Brain microvascular endothelial cell (primary cell): ENCODE measurements around the gene COL4A1.

Source experiments
- DNase-seq: peaks from one replicate; pipeline ENCODE4 v3.0.0-alpha.2; 2020
- H3K27ac ChIP-seq: fragments of 250-450 bp; sonication (Bioruptor Pico); 2 replicates; pipeline ENCODE4 v1.5.1; 2020; ENCODE audit warnings: mild to moderate bottlenecking, moderate library complexity
- H3K27me3 ChIP-seq: fragments of 250-450 bp; sonication (Bioruptor Pico); replicated peaks from 2 replicates; pipeline ENCODE4 v1.5.1; 2020; ENCODE audit warnings: mild to moderate bottlenecking
- H3K36me3 ChIP-seq: fragments of 250-450 bp; sonication (Bioruptor Pico); replicated peaks from 2 replicates; pipeline ENCODE4 v1.5.1; 2020; ENCODE audit warnings: mild to moderate bottlenecking
- H3K4me3 ChIP-seq: 2 replicates; pipeline ENCODE4 v1.5.1; 2011; ENCODE audit warnings: low read depth, mild to moderate bottlenecking, control low read depth, low read length, moderate library complexity
- in situ Hi-C: cut with HindIII; loops from 2 replicates; pipeline ENCODE4 v1.10.0; 2017; ENCODE audit warnings: low sequenced_read_pairs, low pct_ligation_motif_present
- TF ChIP-seq, protein P1 (sequence below): IDR thresholded peaks from 2 replicates; pipeline ENCODE4 v1.5.1; 2011; ENCODE audit warnings: low read depth, mild to moderate bottlenecking, moderate library complexity, low read length, control low read depth, inconsistent platforms; ENCODE audit errors: missing control alignments

The COL4A1 gene

DNA sequence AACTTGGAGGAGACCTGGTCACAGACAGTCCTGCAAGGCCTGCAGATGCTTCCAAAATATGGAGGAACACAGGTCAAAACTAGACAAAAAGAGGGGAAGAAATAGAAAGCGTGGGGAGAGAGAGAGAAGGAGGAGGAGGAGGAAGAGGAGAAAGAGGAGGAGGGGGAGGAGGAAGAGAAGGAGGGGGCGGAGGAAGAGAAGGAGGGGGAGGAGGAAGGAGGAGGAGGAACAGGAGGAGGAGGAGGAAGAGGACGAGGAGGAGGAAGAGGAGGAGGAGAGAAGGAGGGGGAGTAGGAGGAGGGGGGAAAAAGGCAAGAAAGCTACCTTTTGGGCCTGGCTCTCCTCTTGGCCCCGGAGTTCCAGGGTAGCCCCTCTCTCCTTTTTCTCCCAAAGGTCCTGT, 105.8 kb downstream of the COL4A1 start:
- Histone ChIP-seq H3K27me3 (no peaks in the 10 kb centered on the region), H3K27ac (no peak overlapping the region), H3K4me3 (no peak overlapping the region), H3K36me3 (peaks cover 98% of the 10 kb centered on the region)
- in situ Hi-C loops = no loop called here
- DNase-seq = no peak
- TF ChIP-seq, protein P1, sequence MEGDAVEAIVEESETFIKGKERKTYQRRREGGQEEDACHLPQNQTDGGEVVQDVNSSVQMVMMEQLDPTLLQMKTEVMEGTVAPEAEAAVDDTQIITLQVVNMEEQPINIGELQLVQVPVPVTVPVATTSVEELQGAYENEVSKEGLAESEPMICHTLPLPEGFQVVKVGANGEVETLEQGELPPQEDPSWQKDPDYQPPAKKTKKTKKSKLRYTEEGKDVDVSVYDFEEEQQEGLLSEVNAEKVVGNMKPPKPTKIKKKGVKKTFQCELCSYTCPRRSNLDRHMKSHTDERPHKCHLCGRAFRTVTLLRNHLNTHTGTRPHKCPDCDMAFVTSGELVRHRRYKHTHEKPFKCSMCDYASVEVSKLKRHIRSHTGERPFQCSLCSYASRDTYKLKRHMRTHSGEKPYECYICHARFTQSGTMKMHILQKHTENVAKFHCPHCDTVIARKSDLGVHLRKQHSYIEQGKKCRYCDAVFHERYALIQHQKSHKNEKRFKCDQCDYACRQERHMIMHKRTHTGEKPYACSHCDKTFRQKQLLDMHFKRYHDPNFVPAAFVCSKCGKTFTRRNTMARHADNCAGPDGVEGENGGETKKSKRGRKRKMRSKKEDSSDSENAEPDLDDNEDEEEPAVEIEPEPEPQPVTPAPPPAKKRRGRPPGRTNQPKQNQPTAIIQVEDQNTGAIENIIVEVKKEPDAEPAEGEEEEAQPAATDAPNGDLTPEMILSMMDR = no peak

DNA sequence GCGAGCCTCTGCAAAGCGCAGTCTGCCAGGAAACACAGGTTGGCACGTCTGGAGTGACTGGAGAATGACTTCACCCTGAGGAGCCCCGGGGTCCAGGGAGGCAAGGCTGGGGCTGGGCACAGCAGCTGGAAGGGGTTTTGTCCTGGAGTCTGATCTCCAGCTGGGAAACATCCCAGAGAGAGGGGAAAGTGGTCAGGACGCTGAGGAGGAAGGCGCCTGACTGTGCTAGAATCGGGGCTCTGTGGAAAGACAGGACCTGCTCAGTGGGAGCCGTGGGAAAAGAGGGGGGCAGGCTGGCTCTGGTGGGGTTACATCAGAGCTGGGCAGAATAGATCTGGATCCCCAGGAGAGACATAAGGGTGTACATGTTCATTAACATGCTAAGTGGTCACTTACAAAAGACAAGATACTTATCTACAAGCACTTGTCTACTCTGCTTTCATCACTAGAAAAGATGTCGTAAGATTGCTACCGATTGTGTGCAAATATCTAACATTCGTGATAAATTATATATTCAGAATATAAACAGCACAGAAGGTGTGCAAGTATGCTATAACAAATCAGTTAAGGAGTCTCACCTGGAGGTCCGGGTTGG, 106.6 kb downstream of the COL4A1 start:
- no peaks in the 10 kb centered on the region for H3K27me3 ChIP-seq
- H3K36me3 ChIP-seq = peaks cover 98% of the 10 kb centered on the region
- H3K4me3 ChIP-seq = no peak overlapping the region
- in situ Hi-C loops = no loop called here
- H3K27ac ChIP-seq = no peak overlapping the region
- TF ChIP-seq, protein P1 = no peak
- no peak for DNase-seq

DNA sequence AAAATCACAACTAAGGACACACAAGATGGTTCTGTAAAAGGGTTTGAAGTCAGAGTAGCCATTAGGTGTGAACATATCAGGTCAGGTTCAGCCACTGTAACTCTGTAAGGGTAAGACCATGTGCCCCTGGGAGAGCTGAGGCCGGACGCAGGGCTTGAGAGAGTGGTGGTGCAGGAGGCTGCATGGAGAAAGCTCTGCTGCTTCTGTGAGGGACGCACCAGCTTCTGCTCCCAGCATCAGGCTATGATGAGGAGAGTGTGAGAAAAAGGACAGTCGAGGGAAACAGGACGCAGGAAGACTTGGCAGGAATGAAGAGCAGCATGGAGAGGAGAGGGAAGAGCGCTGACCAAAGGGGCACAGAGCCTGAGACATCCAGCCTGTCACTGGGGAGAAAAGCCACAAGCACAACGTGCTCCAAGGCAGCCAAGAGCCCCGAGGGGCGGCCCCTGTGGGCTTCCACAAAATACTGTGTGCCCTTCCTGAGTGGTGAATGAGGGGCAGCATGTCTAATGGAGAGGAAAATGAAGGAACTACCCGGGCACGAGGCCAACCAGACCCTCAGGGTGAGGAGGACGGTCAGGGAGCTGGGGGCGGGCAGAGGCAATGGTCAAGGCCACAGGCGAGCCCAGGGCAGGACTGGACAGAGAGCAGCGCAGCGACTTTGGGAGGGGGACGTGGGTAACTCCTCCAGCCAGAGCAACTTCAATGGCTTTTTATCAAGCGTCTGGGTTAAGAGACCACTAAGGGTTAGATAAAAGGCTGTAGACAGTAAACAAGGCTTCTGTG, 107.7 kb downstream of the COL4A1 start:
- Histone ChIP-seq H3K36me3 (peaks cover 100% of the 10 kb centered on the region), H3K27ac (no peak overlapping the region), H3K27me3 (no peaks in the 10 kb centered on the region), H3K4me3 (no peak overlapping the region)
- TF ChIP-seq, protein P1 = no peak
- DNase-seq = no peak
- in situ Hi-C loops = no loop called here

GRCh38 chr13:110197471-110197870, 109.5 kb downstream of the COL4A1 start:
- no peak overlapping the region for H3K27ac ChIP-seq
- H3K36me3 ChIP-seq = peaks cover 100% of the 10 kb centered on the region

DNA sequence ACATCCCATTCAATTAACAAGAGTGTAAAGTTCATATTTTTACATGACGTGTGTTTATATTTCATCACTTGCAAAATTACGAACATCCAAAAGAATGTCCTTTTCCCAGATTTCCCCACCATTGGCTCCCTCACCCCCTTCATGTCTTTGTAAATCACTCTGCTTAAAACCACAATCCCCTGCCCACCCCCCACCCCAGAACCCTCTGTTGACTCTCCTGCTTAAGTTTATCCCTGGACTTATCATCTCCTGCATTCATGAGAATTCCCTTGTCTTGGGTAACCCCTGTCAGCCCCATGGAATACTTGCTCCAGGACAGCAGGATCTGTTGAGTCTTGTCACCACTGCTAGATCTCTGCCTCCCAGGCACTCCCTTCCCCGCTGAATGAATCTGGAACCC, 109.9 kb downstream of the COL4A1 start:
- TF ChIP-seq, protein P1 = no peak
- H3K27me3 ChIP-seq = no peaks in the 10 kb centered on the region
- H3K36me3 ChIP-seq = peaks cover 100% of the 10 kb centered on the region
- in situ Hi-C loops = no loop called here
- H3K4me3 ChIP-seq = no peak overlapping the region
- no peak for DNase-seq
- no peak overlapping the region for H3K27ac ChIP-seq

More at GRCh38 chr13:110197471-110197870, 109.5 kb downstream of the COL4A1 start:
- in situ Hi-C loops = no loop called here
- TF ChIP-seq, protein P1 = no peak
- Histone ChIP-seq H3K27me3 (no peaks in the 10 kb centered on the region), H3K4me3 (no peak overlapping the region)
- no peak for DNase-seq
